ENCODE results near the gene SCN4B. TPM values are rescaled to one million over a fixed set of nuclear protein-coding genes. Genes with fewer than 3 reads are reported as not detected.
"Not testable (repeated sequence)": the region's sequence is repeated elsewhere in the genome, so short reads cannot be mapped to it uniquely, and the experiment has no call there.

SCN4B gene
- total RNA-seq, 4 donors from 2014 or later: 1.8 to 7.3 (median 2.5) TPM

- DNase-seq: no peak
- no peak for TF ChIP-seq POLR2A (IDR thresholded peaks at IDR 0.05)
- no peak for TF ChIP-seq CTCF (IDR thresholded peaks at IDR 0.05)
- Histone ChIP-seq H3K36me3 (no peaks in the 10 kb centered on the region), H3K4me1 (peaks cover 0 to 3% of the 10 kb centered on the region in 2 donors), H3K9me3 (no peaks in the 10 kb centered on the region), H3K4me3 (no peak overlapping the region), H3K27ac (peak overlapping the region; percentile 63 to 67), H3K27me3 (no peaks in the 10 kb centered on the region)
- intact Hi-C loops (cut with DNase I; ENCODE audit: low total_unique reads): no loop called here
These were observed 46.5 kb upstream of the SCN4B start for GRCh38 chr11:118199135-118199534.

GRCh38 chr11:118198370-118198769, 45.7 kb upstream of the SCN4B start:
- Histone ChIP-seq H3K27ac (peak overlapping the region; percentile 63 to 67), H3K27me3 (no peaks in the 10 kb centered on the region), H3K9me3 (no peaks in the 10 kb centered on the region), H3K4me3 (no peak overlapping the region), H3K36me3 (no peaks in the 10 kb centered on the region), H3K4me1 (peaks cover 0 to 3% of the 10 kb centered on the region in 2 donors)
- peak; percentile 76 to 79 for DNase-seq
- TF ChIP-seq CTCF (IDR thresholded peaks at IDR 0.05): peak; percentile 77 to 88 (median 82)
- TF ChIP-seq POLR2A (IDR thresholded peaks at IDR 0.05): no peak
- intact Hi-C loops (cut with DNase I; ENCODE audit: low total_unique reads): no loop called here

- peak; percentile 82 to 90 for DNase-seq
- H3K27me3 ChIP-seq: no peaks in the 10 kb centered on the region
- H3K4me1 ChIP-seq: peaks cover 0 to 3% of the 10 kb centered on the region in 2 donors
- intact Hi-C loops (cut with DNase I; ENCODE audit: low total_unique reads): no loop called here
- H3K4me3 ChIP-seq: no peak overlapping the region
- H3K36me3 ChIP-seq: no peaks in the 10 kb centered on the region
- no peak for TF ChIP-seq POLR2A (IDR thresholded peaks at IDR 0.05)
- TF ChIP-seq CTCF (IDR thresholded peaks at IDR 0.05): no peak
- H3K9me3 ChIP-seq: no peaks in the 10 kb centered on the region
- peak overlapping the region; percentile 63 for H3K27ac ChIP-seq
These were observed 42.4 kb upstream of the SCN4B start for GRCh38 chr11:118194835-118195627.

GRCh38 chr11:118193910-118194566, 41.4 kb upstream of the SCN4B start:
- Histone ChIP-seq H3K4me3 (no peak overlapping the region), H3K36me3 (no peaks in the 10 kb centered on the region), H3K9me3 (no peaks in the 10 kb centered on the region), H3K27me3 (no peaks in the 10 kb centered on the region), H3K4me1 (peaks cover 0 to under 1% of the 10 kb centered on the region in 2 donors), H3K27ac (peak overlapping the region in 1 of 2 donors; percentile 63)
- TF ChIP-seq POLR2A (IDR thresholded peaks at IDR 0.05): no peak
- TF ChIP-seq CTCF (IDR thresholded peaks at IDR 0.05): no peak
- intact Hi-C loops (cut with DNase I; ENCODE audit: low total_unique reads): no loop called here
- no peak for DNase-seq

- H3K27me3 ChIP-seq; H3K4me3 ChIP-seq; H3K9me3 ChIP-seq; DNase-seq; H3K4me1 ChIP-seq; H3K27ac ChIP-seq; intact Hi-C loops (cut with DNase I; ENCODE audit: low total_unique reads); H3K36me3 ChIP-seq: not testable (repeated sequence)
These were observed 40.2 kb upstream of the SCN4B start for GRCh38 chr11:118192817-118193216.

- DNase-seq; intact Hi-C loops (cut with DNase I; ENCODE audit: low total_unique reads): not testable (repeated sequence)
These were observed 38.4 kb upstream of the SCN4B start for GRCh38 chr11:118190942-118191506.

More at GRCh38 chr11:118190942-118191506, 38.4 kb upstream of the SCN4B start:
- not testable (repeated sequence) for H3K36me3 ChIP-seq, H3K27me3 ChIP-seq, H3K4me3 ChIP-seq, H3K9me3 ChIP-seq, H3K4me1 ChIP-seq, H3K27ac ChIP-seq
